ENCODE measurements around the gene CBLN3. TPM values are rescaled to one million over a fixed set of nuclear protein-coding genes. Genes with fewer than 3 reads are reported as not detected.

CBLN3 gene
- total and polyA plus RNA-seq, 7 experiments from 2014 or later = 0.24 to 13.9 (median 2.9) TPM; not detected in 1

DNA sequence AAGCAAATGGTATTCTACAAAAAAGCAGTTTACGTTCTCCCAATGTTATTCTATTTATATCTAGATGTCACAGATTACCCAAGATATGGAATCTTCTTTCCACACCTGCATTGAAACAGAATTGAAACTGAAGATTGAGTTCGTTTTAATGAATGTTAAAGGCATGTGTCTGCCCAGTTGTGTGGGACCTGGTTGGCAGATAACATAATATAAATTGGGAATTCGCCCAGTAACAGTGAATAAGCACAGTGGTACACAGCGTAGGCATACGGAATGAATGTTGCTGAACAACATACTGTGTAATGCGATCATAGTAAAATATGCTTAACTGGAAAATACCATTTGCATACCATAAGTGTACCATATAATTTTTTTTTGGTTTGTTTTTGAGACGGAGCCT, 4.6 kb upstream of the CBLN3 start:
- ATAC-seq (no peak), DNase-seq (no peak)
- H3K36me3 ChIP-seq (ENCODE audit: control insufficient read depth in 2 of 3, insufficient read depth in 3 of 3, low read length in 3 of 3) = peaks cover under 1 to 67% (median 12%) of the 10 kb centered on the region in 3 experiments
- intact Hi-C loops (cut with micrococcal nuclease) = loop anchor here in 1 of 2 donors (10.0 kb wide), 1 partner anchor 879 kb away; the partner anchor contains the start of genes THTPA and ZFHX2
- Mint-ChIP-seq H3K4me3 (peak overlapping the region in 1 of 10 donors; percentile 16), H3K27ac (no peak overlapping the region), H3K4me1 (peaks cover 35 to 64% (median 63%) of the 10 kb centered on the region in 7 donors), H3K9me3 (peaks cover 0 to 2% (median 0%) of the 10 kb centered on the region in 11 donors), H3K36me3 (peaks cover 4 to 53% (median 20%) of the 10 kb centered on the region in 5 donors), H3K27me3 (no peaks in the 10 kb centered on the region)
- ChIA-PET CTCF (interaction anchor here (1.0 to 10.1 kb wide), 3 partner anchors 10 to 126 kb away, joined by 4 to 317 read pairs (median 4); partner anchors contain the start of genes ADCY4, CIDEB and RIPK3), POLR2A (interaction anchor here (1.0 to 15.7 kb wide), 3 partner anchors 8 to 163 kb away, joined by 5 to 293 read pairs (median 8); partner anchors contain the start of genes ADCY4 and RIPK3)
- no peak overlapping the region for H3K4me3 ChIP-seq (ENCODE audit: low read length)
- H3K27ac ChIP-seq (ENCODE audit: low read depth, low read length) = no peak overlapping the region
- no peaks in the 10 kb centered on the region for H3K27me3 ChIP-seq (ENCODE audit: control insufficient read depth in 2 of 2, insufficient read depth in 2 of 2, low read length in 2 of 2)
- H3K9me3 ChIP-seq (ENCODE audit: control insufficient read depth in 2 of 3, low read length in 3 of 3) = no peaks in the 10 kb centered on the region
- peaks cover 32 to 44% of the 10 kb centered on the region in 2 donors for H3K4me1 ChIP-seq (ENCODE audit: control insufficient read depth in 2 of 2, insufficient read depth in 2 of 2, low read length in 2 of 2)

DNA sequence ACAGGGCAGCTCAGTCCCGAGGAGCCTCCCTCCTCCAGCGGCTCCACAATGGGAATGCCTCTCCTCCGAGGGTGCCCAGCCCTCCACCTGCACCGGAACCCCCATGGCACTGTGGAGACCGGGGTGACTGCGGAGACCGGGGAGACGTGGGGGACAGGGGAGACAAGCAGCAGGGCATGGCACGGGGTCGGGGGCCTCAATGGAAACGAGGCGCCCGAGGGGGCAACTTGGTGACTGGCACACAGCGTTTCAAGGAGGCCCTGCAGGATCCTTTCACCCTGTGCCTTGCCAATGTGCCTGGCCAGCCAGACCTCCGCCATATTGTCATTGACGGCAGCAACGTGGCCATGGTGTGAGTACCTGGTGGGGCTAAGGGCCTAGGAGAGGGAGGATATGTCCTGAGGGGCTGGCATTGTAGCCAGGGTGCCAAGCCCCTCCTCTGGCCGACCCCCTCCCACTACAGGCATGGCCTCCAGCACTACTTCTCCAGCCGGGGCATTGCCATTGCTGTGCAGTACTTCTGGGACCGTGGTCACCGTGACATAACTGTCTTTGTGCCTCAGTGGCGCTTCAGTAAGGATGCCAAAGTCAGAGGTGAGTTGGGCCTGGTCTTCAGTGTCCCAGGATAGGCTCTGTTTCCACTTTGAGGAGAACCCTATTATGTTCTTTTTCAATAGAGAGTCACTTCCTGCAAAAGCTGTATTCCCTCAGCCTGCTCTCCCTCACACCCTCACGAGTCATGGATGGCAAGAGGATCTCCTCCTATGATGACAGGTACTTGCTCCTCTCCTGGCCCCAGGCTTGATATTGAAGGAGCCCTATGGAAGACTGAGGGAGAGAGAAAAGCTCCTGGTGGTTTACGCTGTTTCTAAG, 3.0 kb upstream of the CBLN3 start:
- ChIA-PET POLR2A (interaction anchor here (1.0 to 15.7 kb wide), 12 partner anchors 9 to 271 kb away, joined by 3 to 293 read pairs (median 8); partner anchors contain the start of genes ADCY4, CIDEB, GMPR2 and IRF9), CTCF (interaction anchor here (0.6 to 10.1 kb wide), 21 partner anchors 9 to 615 kb away, joined by 3 to 317 read pairs (median 5); partner anchors contain the start of genes ADCY4, CIDEB, DHRS1 and LTB4R)
- Mint-ChIP-seq H3K27ac (peak overlapping the region in 7 of 9 donors; percentile 21 to 97 (median 97)), H3K36me3 (peaks cover 4 to 41% (median 16%) of the 10 kb centered on the region in 5 donors), H3K4me3 (peak overlapping the region in 2 of 10 donors; percentile 82 to 87), H3K27me3 (no peaks in the 10 kb centered on the region), H3K4me1 (peaks cover 25 to 59% (median 53%) of the 10 kb centered on the region in 7 donors), H3K9me3 (peaks cover 0 to 2% (median 0%) of the 10 kb centered on the region in 11 donors)
- Histone ChIP-seq H3K4me3 (ENCODE audit: low read length) (no peak overlapping the region), H3K27ac (ENCODE audit: low read depth, low read length) (no peak overlapping the region), H3K9me3 (ENCODE audit: control insufficient read depth in 2 of 3, low read length in 3 of 3) (no peaks in the 10 kb centered on the region), H3K36me3 (ENCODE audit: control insufficient read depth in 2 of 3, insufficient read depth in 3 of 3, low read length in 3 of 3) (peaks cover 0 to 52% (median 5%) of the 10 kb centered on the region in 3 experiments), H3K4me1 (ENCODE audit: control insufficient read depth in 2 of 2, insufficient read depth in 2 of 2, low read length in 2 of 2) (peaks cover 32 to 42% of the 10 kb centered on the region in 2 donors), H3K27me3 (ENCODE audit: control insufficient read depth in 2 of 2, insufficient read depth in 2 of 2, low read length in 2 of 2) (no peaks in the 10 kb centered on the region)
- ATAC-seq (no peak), DNase-seq (no peak)
- intact Hi-C loops (cut with micrococcal nuclease) = loop anchor here in 1 of 2 donors (10.0 kb wide), 1 partner anchor 878 kb away; the partner anchor contains the start of genes THTPA and ZFHX2

DNA sequence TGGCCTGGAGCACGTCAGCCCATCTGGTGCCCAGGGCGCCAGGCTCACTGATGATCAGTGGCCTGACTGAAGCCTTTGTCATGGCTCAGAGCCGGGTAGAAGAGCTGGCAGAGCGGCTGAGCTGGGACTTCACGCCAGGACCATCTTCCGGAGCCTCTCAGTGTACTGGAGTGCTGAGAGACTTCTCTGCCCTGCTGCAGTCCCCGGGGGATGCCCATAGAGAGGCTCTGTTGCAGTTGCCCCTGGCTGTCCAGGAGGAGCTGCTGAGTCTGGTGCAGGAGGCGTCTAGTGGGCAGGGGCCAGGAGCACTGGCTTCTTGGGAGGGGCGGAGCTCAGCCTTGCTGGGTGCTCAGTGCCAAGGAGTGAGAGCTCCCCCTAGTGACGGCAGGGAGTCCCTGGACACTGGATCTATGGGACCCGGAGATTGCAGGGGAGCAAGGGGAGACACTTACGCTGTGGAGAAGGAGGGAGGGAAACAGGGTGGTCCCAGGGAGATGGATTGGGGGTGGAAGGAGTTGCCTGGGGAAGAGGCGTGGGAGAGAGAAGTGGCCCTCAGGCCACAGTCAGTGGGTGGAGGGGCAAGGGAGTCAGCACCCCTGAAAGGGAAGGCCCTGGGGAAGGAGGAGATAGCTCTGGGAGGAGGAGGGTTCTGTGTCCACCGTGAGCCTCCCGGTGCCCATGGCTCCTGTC, 2.2 kb upstream of the CBLN3 start:
- Histone ChIP-seq H3K9me3 (ENCODE audit: control insufficient read depth in 2 of 3, low read length in 3 of 3) (no peaks in the 10 kb centered on the region), H3K4me3 (ENCODE audit: low read length) (peak overlapping the region; percentile 96), H3K27ac (ENCODE audit: low read depth, low read length) (peak overlapping the region; percentile 99), H3K27me3 (ENCODE audit: control insufficient read depth in 2 of 2, insufficient read depth in 2 of 2, low read length in 2 of 2) (no peaks in the 10 kb centered on the region), H3K4me1 (ENCODE audit: control insufficient read depth in 2 of 2, insufficient read depth in 2 of 2, low read length in 2 of 2) (peaks cover 24 to 41% of the 10 kb centered on the region in 2 donors), H3K36me3 (ENCODE audit: control insufficient read depth in 2 of 3, insufficient read depth in 3 of 3, low read length in 3 of 3) (peaks cover 0 to 47% (median 5%) of the 10 kb centered on the region in 3 experiments)
- intact Hi-C loops (cut with micrococcal nuclease) = loop anchor here (1.0 to 10.0 kb wide), 16 partner anchors 11 to 1129 kb away; partner anchors contain the start of genes SDR39U1 (in 2 of the 2), TINF2 (in 2 of the 2), DCAF11 (in 1 of the 2) and DHRS1 (in 1 of the 2)
- Mint-ChIP-seq H3K4me1 (peaks cover 19 to 59% (median 53%) of the 10 kb centered on the region in 7 donors), H3K27me3 (no peaks in the 10 kb centered on the region), H3K27ac (peak overlapping the region; percentile 51 to 97 (median 96)), H3K36me3 (peaks cover 4 to 37% (median 14%) of the 10 kb centered on the region in 5 donors), H3K9me3 (peaks cover 0 to 2% (median 0%) of the 10 kb centered on the region in 11 donors), H3K4me3 (peak overlapping the region; percentile 82 to 96 (median 91))
- CTCF ChIA-PET = interaction anchor here (0.7 to 10.1 kb wide), 21 partner anchors 9 to 356 kb away, joined by 3 to 317 read pairs (median 5); partner anchors contain the start of genes ADCY4, CIDEB, DHRS1 and LTB4R
- peak; percentile 77 for ATAC-seq
- DNase-seq = peak; percentile 76 to 91 (median 86)
- POLR2A ChIA-PET = interaction anchor here (0.6 to 15.7 kb wide), 16 partner anchors 9 to 928 kb away, joined by 3 to 293 read pairs (median 10); partner anchors contain the start of genes ADCY4, CHMP4A, CIDEB and DHRS1

DNA sequence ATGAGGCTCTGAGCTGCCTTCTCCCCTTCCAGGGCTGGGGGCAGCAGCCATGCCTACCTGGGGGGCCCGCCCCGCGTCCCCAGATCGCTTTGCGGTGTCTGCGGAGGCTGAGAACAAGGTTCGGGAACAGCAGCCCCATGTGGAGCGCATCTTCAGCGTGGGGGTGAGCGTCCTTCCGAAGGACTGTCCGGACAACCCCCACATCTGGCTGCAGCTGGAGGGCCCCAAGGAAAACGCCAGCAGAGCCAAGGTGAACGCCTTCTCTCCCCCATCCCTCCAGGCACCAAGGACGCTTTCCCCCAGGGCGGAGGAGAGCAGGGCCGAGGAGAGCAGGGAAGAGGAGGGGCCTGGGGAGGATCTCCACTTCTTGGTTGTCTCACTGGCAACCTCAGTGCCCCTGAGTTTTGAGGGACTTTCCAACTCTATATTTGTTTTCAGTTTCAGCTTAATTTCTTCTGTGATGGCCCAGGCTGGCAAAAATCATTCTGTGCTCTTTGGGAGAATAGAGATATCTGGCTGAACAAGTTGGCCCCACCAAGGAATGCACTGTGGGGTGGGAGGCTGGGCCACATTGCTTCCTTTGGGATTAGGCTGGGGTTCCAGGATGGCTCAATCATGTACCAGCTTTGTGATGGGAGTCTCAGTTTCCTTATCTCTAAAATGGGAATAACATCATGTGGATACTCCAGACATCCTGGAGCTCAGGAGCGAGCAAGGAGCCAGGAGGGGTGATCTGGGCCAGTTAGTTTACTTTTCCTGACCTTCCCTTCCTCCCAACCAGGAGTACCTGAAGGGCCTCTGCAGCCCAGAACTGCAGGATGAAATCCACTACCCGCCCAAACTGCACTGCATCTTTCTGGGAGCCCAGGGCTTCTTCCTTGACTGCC, 1.5 kb upstream of the CBLN3 start:
- no peaks in the 10 kb centered on the region for H3K27me3 ChIP-seq (ENCODE audit: control insufficient read depth in 2 of 2, insufficient read depth in 2 of 2, low read length in 2 of 2)
- intact Hi-C loops (cut with micrococcal nuclease) = loop anchor here (1.0 to 10.0 kb wide), 17 partner anchors 11 to 1128 kb away; partner anchors contain the start of genes SDR39U1 (in 2 of the 2), TINF2 (in 2 of the 2), DCAF11 (in 1 of the 2) and DHRS1 (in 1 of the 2)
- H3K9me3 Mint-ChIP-seq = peaks cover 0 to 2% (median 0%) of the 10 kb centered on the region in 11 donors
- no peaks in the 10 kb centered on the region for H3K9me3 ChIP-seq (ENCODE audit: control insufficient read depth in 2 of 3, low read length in 3 of 3)
- DNase-seq (peak in 7 of 9 donors; percentile 36 to 69 (median 51)), ATAC-seq (peak; percentile 45)
- peak overlapping the region; percentile 99 for H3K27ac ChIP-seq (ENCODE audit: low read depth, low read length)
- no peaks in the 10 kb centered on the region for H3K27me3 Mint-ChIP-seq
- H3K4me3 ChIP-seq (ENCODE audit: low read length) = peak overlapping the region; percentile 96
- peak overlapping the region; percentile 91 to 98 (median 97) for H3K27ac Mint-ChIP-seq
- CTCF ChIA-PET = interaction anchor here (0.6 to 10.1 kb wide), 23 partner anchors 8 to 322 kb away, joined by 3 to 317 read pairs (median 5); partner anchors contain the start of genes ADCY4, CIDEB, DHRS1 and LTB4R
- H3K4me1 Mint-ChIP-seq = peaks cover 22 to 62% (median 56%) of the 10 kb centered on the region in 7 donors
- H3K36me3 ChIP-seq (ENCODE audit: control insufficient read depth in 2 of 3, insufficient read depth in 3 of 3, low read length in 3 of 3) = peaks cover 0 to 40% (median 5%) of the 10 kb centered on the region in 3 experiments
- POLR2A ChIA-PET = interaction anchor here (0.6 to 15.7 kb wide), 28 partner anchors 8 to 928 kb away, joined by 3 to 293 read pairs (median 6); partner anchors contain the start of genes ADCY4, CARMIL3, CHMP4A and CIDEB
- peaks cover 22 to 39% of the 10 kb centered on the region in 2 donors for H3K4me1 ChIP-seq (ENCODE audit: control insufficient read depth in 2 of 2, insufficient read depth in 2 of 2, low read length in 2 of 2)
- H3K4me3 Mint-ChIP-seq = peak overlapping the region; percentile 82 to 96 (median 91)
- H3K36me3 Mint-ChIP-seq = peaks cover 4 to 35% (median 12%) of the 10 kb centered on the region in 5 donors

DNA sequence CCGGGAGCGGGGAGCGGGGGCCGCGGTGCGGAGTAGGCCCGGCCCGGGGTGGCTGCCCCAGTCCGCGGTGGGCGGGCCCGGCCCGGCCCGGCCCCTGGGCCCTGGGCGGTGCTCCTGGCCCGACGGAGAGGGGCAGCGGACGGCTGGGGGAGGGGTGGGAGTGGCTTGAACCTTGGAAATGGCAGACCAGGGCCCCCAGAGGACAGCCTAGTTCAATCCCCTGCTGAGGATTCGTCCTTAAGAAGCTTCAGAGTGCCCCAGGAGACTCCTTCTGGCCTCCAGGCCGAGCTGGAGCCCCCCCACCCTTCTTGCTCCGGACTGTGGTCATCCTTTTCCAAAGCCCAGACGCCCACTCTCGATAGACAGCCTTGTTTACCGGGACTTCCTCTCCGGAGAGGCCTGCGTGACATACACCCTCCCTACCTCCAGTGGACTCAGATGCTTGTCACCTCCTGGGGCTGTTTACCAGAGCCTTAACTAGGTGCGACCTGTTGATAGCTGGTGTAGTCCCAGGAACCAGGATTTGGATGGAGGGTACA, 744 bp upstream of the CBLN3 start:
- Histone ChIP-seq H3K4me3 (ENCODE audit: low read length) (peak overlapping the region; percentile 96), H3K9me3 (ENCODE audit: control insufficient read depth in 2 of 3, low read length in 3 of 3) (no peaks in the 10 kb centered on the region), H3K27me3 (ENCODE audit: control insufficient read depth in 2 of 2, insufficient read depth in 2 of 2, low read length in 2 of 2) (no peaks in the 10 kb centered on the region), H3K36me3 (ENCODE audit: control insufficient read depth in 2 of 3, insufficient read depth in 3 of 3, low read length in 3 of 3) (peaks cover 0 to 35% (median 5%) of the 10 kb centered on the region in 3 experiments), H3K4me1 (ENCODE audit: control insufficient read depth in 2 of 2, insufficient read depth in 2 of 2, low read length in 2 of 2) (peaks cover 22 to 46% of the 10 kb centered on the region in 2 donors), H3K27ac (ENCODE audit: low read depth, low read length) (peak overlapping the region; percentile 99)
- DNase-seq (peak in 6 of 9 donors; percentile 43 to 62 (median 54)), ATAC-seq (peak; percentile 65)
- ChIA-PET POLR2A (interaction anchor here (0.6 to 15.7 kb wide), 28 partner anchors 8 to 378 kb away, joined by 3 to 293 read pairs (median 6); partner anchors contain the start of genes ADCY4, CARMIL3, CHMP4A and CIDEB), CTCF (interaction anchor here (0.5 to 10.1 kb wide), 10 partner anchors 12 to 195 kb away, joined by 3 to 317 read pairs (median 6); partner anchors contain the start of genes ADCY4, CIDEB, LTB4R and LTB4R2)
- peak overlapping the region; percentile 91 to 98 (median 97) for H3K27ac Mint-ChIP-seq
- peaks cover 0 to 3% (median 0%) of the 10 kb centered on the region in 11 donors for H3K9me3 Mint-ChIP-seq
- peaks cover 4 to 29% (median 11%) of the 10 kb centered on the region in 5 donors for H3K36me3 Mint-ChIP-seq
- no peaks in the 10 kb centered on the region for H3K27me3 Mint-ChIP-seq
- H3K4me3 Mint-ChIP-seq = peak overlapping the region; percentile 82 to 96 (median 91)
- intact Hi-C loops (cut with micrococcal nuclease) = loop anchor here in 1 of 2 donors (1.0 to 10.0 kb wide), 4 partner anchors 289 to 1127 kb away; partner anchors contain the start of genes EMC9, PABPN1, PPP1R3E and THTPA
- peaks cover 26 to 64% (median 56%) of the 10 kb centered on the region in 7 donors for H3K4me1 Mint-ChIP-seq

Measured in naive thymus-derived CD4-positive, alpha-beta T cell (primary cell).